HEK293 (cell line): ENCODE measurements around the gene DAGLA.

Experiments
- CTCF ChIA-PET: fragments of 350-600 bp; formaldehyde crosslinking; extraction: SDS; loops from one replicate; lab custom pipeline; 2021; ENCODE audit warnings: antibody characterized with exemption; lab: Yijun Ruan, JAX
- POLR2A ChIA-PET: fragments of 300-600 bp; formaldehyde crosslinking; extraction: SDS; loops from one replicate; lab custom pipeline; 2020; ENCODE audit warnings: antibody characterized with exemption, inconsistent platforms; lab: Yijun Ruan, JAX
- H3K27ac ChIP-seq: fragments of 200-500 bp; sonication (Bioruptor generic); 2 replicates; pipeline ENCODE4 v1.5.1; 2014; ENCODE audit warnings: low read depth, low read length, control low read depth, inconsistent platforms; ENCODE audit errors: extremely low read depth
- H3K36me3 ChIP-seq, 2 experiments: fragments of 200-500 bp in 1 of 2; sonication (Bioruptor generic) in 1 of 2; 1 replicate in 1 of 2; 2 replicates in 1 of 2; pipeline ENCODE4 v1.5.1; 2014 to 2017; ENCODE audit warnings: inconsistent platforms in 2 of 2, low read length in 2 of 2; ENCODE audit not compliant: control insufficient read depth in 2 of 2, insufficient read depth in 1 of 2
- H3K4me1 ChIP-seq: fragments of 200-500 bp; sonication (Bioruptor generic); 2 replicates; pipeline ENCODE4 v1.5.1; 2014; ENCODE audit warnings: mild to moderate bottlenecking, low read length, inconsistent platforms; ENCODE audit not compliant: control insufficient read depth, insufficient read depth
- H3K4me3 ChIP-seq: 2 replicates; pipeline ENCODE4 v1.5.1; 2011; ENCODE audit warnings: low read depth, mild to moderate bottlenecking, control low read depth, low read length, moderate library complexity
- H3K9me3 ChIP-seq: fragments of 200-500 bp; sonication (Bioruptor generic); 2 replicates; pipeline ENCODE4 v1.5.1; 2014; ENCODE audit warnings: low read depth, low read length, inconsistent platforms; ENCODE audit not compliant: control insufficient read depth, insufficient read depth
- EGR2 ChIP-seq: fragments of 450-650 bp; formaldehyde crosslinking; IDR thresholded peaks from 2 replicates; pipeline ENCODE4 v1.5.1; 2016; ENCODE audit warnings: low read depth, missing biosample characterization, missing genetic modification characterization
- FEZF1 ChIP-seq: fragments of 450-650 bp; formaldehyde crosslinking; IDR thresholded peaks from 2 replicates; pipeline ENCODE4 v1.5.1; 2016; ENCODE audit warnings: missing biosample characterization, missing genetic modification characterization
- GLI4 ChIP-seq: fragments of 450-650 bp; formaldehyde crosslinking; IDR thresholded peaks from 2 replicates; pipeline ENCODE4 v1.5.1; 2016; ENCODE audit warnings: missing biosample characterization, missing genetic modification characterization
- SALL2 ChIP-seq: fragments of 450-650 bp; formaldehyde crosslinking; IDR thresholded peaks from 2 replicates; pipeline ENCODE4 v1.5.0; 2017; ENCODE audit warnings: missing biosample characterization, mild to moderate bottlenecking, missing genetic modification characterization, borderline replicate concordance
- SP3 ChIP-seq: fragments of 450-650 bp; formaldehyde crosslinking; IDR thresholded peaks from 2 replicates; pipeline ENCODE4 v1.5.1; 2016; ENCODE audit warnings: missing biosample characterization, missing genetic modification characterization
- SP7 ChIP-seq: fragments of 450-650 bp; formaldehyde crosslinking; IDR thresholded peaks from 2 replicates; pipeline ENCODE4 v1.5.1; 2016; ENCODE audit warnings: missing biosample characterization, missing genetic modification characterization
- TCF7L2 ChIP-seq: IDR thresholded peaks from 2 replicates; pipeline ENCODE4 v1.6.1; 2011; ENCODE audit warnings: low read depth, mild to moderate bottlenecking, inconsistent platforms, low read length, moderate library complexity, borderline replicate concordance
- WT1 ChIP-seq: fragments of 450-650 bp; formaldehyde crosslinking; IDR thresholded peaks from 2 replicates; pipeline ENCODE4 v1.5.1; 2016; ENCODE audit warnings: missing biosample characterization, missing genetic modification characterization
- ZBTB8A ChIP-seq: fragments of 450-650 bp; formaldehyde crosslinking; IDR thresholded peaks from 2 replicates; pipeline ENCODE4 v1.5.1; 2016; ENCODE audit warnings: missing biosample characterization, missing genetic modification characterization
- ZEB2 ChIP-seq: fragments of 450-650 bp; formaldehyde crosslinking; IDR thresholded peaks from 2 replicates; pipeline ENCODE4 v1.5.1; 2016; ENCODE audit warnings: missing biosample characterization, missing genetic modification characterization
- ZNF391 ChIP-seq: fragments of 450-650 bp; formaldehyde crosslinking; IDR thresholded peaks from 2 replicates; pipeline ENCODE4 v1.5.1; 2016; ENCODE audit warnings: low read depth, missing biosample characterization, missing genetic modification characterization, borderline replicate concordance
- ZNF404 ChIP-seq: fragments of 450-650 bp; formaldehyde crosslinking; IDR thresholded peaks from 2 replicates; pipeline ENCODE4 v1.5.1; 2017; ENCODE audit warnings: missing biosample characterization, missing genetic modification characterization
- ZNF518A ChIP-seq: fragments of 450-650 bp; formaldehyde crosslinking; conservative IDR thresholded peaks from 2 replicates; pipeline ENCODE4 v1.5.1; 2016; ENCODE audit warnings: low read depth, missing biosample characterization, missing genetic modification characterization
- ZNF692 ChIP-seq: fragments of 450-650 bp; formaldehyde crosslinking; IDR thresholded peaks from 2 replicates; pipeline ENCODE4 v1.5.1; 2016; ENCODE audit warnings: missing biosample characterization, missing genetic modification characterization
- ZXDB ChIP-seq: fragments of 450-650 bp; formaldehyde crosslinking; IDR thresholded peaks from 2 replicates; pipeline ENCODE4 v1.5.1; 2016; ENCODE audit warnings: missing biosample characterization, missing genetic modification characterization
- TF ChIP-seq, protein P1 (sequence below): fragments of 450-650 bp; formaldehyde crosslinking; IDR thresholded peaks from 2 replicates; pipeline ENCODE4 v1.5.1; 2016; ENCODE audit warnings: missing biosample characterization, missing genetic modification characterization
- TF ChIP-seq, protein P2 (sequence below): fragments of 450-650 bp; formaldehyde crosslinking; IDR thresholded peaks from 2 replicates; pipeline ENCODE4 v1.5.1; 2016; ENCODE audit warnings: missing biosample characterization, missing genetic modification characterization
- TF ChIP-seq, protein P3 (sequence below): fragments of 450-650 bp; formaldehyde crosslinking; IDR thresholded peaks from 2 replicates; pipeline ENCODE4 v1.5.1; 2017; ENCODE audit warnings: missing biosample characterization, missing genetic modification characterization
- TF ChIP-seq, protein P4 (sequence below): fragments of 450-650 bp; formaldehyde crosslinking; IDR thresholded peaks from 2 replicates; pipeline ENCODE4 v1.5.1; 2016; ENCODE audit warnings: missing biosample characterization, missing genetic modification characterization
- TF ChIP-seq, protein P5 (sequence below): fragments of 450-650 bp; formaldehyde crosslinking; optimal IDR thresholded peaks from 2 replicates; pipeline ENCODE3; 2016; ENCODE audit warnings: missing biosample characterization, mild to moderate bottlenecking, missing genetic modification characterization

DAGLA gene

DNA sequence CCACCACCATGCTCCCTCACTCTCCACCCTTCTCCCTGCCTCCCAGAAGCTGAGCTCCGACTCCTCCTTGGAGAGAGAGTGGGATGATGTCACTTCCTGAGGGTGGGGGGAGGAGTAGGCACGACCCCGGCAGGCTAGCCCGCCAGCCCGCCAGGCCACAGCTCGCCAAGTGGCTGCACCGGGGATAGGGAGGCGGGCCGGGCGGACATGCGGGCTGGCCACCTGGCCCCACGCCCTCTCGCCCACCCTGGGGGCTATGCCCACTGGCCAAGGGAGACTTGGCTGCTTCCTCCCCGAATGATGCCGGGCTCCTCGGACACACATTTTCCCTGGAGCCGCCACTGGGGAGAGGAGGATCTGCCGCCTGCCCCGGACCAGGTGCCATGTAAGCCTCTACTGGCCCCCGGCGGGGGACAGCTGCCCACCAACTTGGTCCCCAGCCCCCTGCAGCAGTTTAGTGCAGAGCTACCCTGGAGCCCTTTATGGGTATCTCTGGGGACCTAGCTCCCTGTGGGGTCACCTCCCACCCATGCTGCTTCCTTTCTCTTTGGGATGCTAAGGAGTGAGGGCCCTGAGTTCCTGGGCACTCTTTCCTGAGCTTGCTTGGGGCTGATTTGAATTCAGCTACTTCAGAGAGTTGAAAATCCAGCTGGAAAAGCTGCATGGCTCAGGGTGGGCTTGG is 38.6 kb downstream of the DAGLA start:
- Histone ChIP-seq H3K4me1 (no peaks in the 10 kb centered on the region; the same call in 1 of the 2 replicates), H3K4me3 (peak overlapping the region; percentile 45), H3K27ac (peak overlapping the region; percentile 64; the same call in 1 of the 2 replicates), H3K9me3 (no peaks in the 10 kb centered on the region), H3K36me3 (peaks cover 0 to 28% of the 10 kb centered on the region in 2 experiments; a peak in 1 of 3 replicates)
- CTCF ChIA-PET, result interaction anchor here (0.7 to 2.4 kb wide), 9 partner anchors 15 to 389 kb away, joined by 3 to 19 read pairs (median 6); no protein-coding TSS in a partner anchor
- POLR2A ChIA-PET, result interaction anchor here (0.5 to 2.5 kb wide), 16 partner anchors 11 to 408 kb away, joined by 3 to 16 read pairs (median 4); partner anchors contain the start of gene FADS2
- TF ChIP-seq ZNF692 (peak; percentile 44; the same call in 1 of the 2 replicates), ZNF404 (no peak), SALL2 (no peak), ZXDB (tag by site-specific recombination) (0 out of 2 replicates have a peak, but pooled peaks have one; percentile 20), SP7 (peak; percentile 67), WT1 (tag by site-specific recombination) (peak; percentile 26; the same call in 1 of the 2 replicates), GLI4 (tag by site-specific recombination) (no peak), ZNF518A (tag by site-specific recombination) (no peak), FEZF1 (no peak), ZEB2 (0 out of 2 replicates have a peak, but pooled peaks have one; percentile 43), EGR2 (tag by site-specific recombination) (peak; percentile 50; the same call in 1 of the 2 replicates), TCF7L2 (no peak), ZBTB8A (tag by site-specific recombination) (peak; percentile 76), ZNF391 (tag by site-specific recombination) (peak; percentile 51; the same call in 1 of the 2 replicates), SP3 (tag by site-specific recombination) (peak; percentile 58; the same call in 1 of the 2 replicates)
- TF ChIP-seq, protein P1, sequence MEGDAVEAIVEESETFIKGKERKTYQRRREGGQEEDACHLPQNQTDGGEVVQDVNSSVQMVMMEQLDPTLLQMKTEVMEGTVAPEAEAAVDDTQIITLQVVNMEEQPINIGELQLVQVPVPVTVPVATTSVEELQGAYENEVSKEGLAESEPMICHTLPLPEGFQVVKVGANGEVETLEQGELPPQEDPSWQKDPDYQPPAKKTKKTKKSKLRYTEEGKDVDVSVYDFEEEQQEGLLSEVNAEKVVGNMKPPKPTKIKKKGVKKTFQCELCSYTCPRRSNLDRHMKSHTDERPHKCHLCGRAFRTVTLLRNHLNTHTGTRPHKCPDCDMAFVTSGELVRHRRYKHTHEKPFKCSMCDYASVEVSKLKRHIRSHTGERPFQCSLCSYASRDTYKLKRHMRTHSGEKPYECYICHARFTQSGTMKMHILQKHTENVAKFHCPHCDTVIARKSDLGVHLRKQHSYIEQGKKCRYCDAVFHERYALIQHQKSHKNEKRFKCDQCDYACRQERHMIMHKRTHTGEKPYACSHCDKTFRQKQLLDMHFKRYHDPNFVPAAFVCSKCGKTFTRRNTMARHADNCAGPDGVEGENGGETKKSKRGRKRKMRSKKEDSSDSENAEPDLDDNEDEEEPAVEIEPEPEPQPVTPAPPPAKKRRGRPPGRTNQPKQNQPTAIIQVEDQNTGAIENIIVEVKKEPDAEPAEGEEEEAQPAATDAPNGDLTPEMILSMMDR (tag by site-specific recombination), result peak; percentile 64
- TF ChIP-seq, protein P2, sequence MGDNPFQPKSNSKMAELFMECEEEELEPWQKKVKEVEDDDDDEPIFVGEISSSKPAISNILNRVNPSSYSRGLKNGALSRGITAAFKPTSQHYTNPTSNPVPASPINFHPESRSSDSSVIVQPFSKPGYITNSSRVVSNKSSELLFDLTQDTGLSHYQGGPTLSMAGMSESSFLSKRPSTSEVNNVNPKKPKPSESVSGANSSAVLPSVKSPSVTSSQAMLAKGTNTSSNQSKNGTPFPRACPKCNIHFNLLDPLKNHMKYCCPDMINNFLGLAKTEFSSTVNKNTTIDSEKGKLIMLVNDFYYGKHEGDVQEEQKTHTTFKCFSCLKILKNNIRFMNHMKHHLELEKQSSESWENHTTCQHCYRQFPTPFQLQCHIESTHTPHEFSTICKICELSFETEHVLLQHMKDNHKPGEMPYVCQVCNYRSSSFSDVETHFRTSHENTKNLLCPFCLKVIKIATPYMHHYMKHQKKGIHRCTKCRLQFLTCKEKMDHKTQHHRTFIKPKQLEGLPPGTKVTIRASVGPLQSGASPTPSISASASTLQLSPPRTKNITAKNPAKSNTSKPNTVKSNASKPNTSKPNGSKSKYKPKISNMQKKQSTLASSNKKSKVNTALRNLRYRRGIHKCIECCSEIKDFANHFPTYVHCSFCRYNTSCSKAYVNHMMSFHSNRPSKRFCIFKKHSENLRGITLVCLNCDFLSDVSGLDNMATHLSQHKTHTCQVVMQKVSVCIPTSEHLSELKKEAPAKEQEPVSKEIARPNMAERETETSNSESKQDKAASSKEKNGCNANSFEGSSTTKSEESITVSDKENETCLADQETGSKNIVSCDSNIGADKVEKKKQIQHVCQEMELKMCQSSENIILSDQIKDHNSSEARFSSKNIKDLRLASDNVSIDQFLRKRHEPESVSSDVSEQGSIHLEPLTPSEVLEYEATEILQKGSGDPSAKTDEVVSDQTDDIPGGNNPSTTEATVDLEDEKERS (tag by site-specific recombination), result no peak
- TF ChIP-seq, protein P3, sequence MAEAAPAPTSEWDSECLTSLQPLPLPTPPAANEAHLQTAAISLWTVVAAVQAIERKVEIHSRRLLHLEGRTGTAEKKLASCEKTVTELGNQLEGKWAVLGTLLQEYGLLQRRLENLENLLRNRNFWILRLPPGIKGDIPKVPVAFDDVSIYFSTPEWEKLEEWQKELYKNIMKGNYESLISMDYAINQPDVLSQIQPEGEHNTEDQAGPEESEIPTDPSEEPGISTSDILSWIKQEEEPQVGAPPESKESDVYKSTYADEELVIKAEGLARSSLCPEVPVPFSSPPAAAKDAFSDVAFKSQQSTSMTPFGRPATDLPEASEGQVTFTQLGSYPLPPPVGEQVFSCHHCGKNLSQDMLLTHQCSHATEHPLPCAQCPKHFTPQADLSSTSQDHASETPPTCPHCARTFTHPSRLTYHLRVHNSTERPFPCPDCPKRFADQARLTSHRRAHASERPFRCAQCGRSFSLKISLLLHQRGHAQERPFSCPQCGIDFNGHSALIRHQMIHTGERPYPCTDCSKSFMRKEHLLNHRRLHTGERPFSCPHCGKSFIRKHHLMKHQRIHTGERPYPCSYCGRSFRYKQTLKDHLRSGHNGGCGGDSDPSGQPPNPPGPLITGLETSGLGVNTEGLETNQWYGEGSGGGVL, result peak; percentile 62
- TF ChIP-seq, protein P4, sequence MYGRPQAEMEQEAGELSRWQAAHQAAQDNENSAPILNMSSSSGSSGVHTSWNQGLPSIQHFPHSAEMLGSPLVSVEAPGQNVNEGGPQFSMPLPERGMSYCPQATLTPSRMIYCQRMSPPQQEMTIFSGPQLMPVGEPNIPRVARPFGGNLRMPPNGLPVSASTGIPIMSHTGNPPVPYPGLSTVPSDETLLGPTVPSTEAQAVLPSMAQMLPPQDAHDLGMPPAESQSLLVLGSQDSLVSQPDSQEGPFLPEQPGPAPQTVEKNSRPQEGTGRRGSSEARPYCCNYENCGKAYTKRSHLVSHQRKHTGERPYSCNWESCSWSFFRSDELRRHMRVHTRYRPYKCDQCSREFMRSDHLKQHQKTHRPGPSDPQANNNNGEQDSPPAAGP, result peak; percentile 69
- TF ChIP-seq, protein P5, sequence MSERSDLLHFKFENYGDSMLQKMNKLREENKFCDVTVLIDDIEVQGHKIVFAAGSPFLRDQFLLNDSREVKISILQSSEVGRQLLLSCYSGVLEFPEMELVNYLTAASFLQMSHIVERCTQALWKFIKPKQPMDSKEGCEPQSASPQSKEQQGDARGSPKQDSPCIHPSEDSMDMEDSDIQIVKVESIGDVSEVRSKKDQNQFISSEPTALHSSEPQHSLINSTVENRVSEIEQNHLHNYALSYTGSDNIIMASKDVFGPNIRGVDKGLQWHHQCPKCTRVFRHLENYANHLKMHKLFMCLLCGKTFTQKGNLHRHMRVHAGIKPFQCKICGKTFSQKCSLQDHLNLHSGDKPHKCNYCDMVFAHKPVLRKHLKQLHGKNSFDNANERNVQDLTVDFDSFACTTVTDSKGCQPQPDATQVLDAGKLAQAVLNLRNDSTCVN (tag by site-specific recombination), result peak; percentile 48
